Coronary artery (tissue), 2 donors: Measurements from ENCODE around the gene LACTB.
A peak's percentile ranks its signal among the peaks of the same experiment; 100 is the strongest.

Experiments used
- DNase-seq: peaks from one replicate; pipeline ENCODE4 v3.0.0-alpha.2; 2017; ENCODE audit warnings: low spot score
- H3K27ac ChIP-seq, 2 donors: fragments of 200-600 bp; sonication (generic); one replicate each; pipeline ENCODE4 v1.5.1; 2016 to 2019
- H3K4me3 ChIP-seq: fragments of 200-600 bp; sonication (generic); 2 replicates; pipeline ENCODE4 v1.5.1; 2016; ENCODE audit warnings: mild to moderate bottlenecking, moderate library complexity
- TF ChIP-seq, protein P1 (sequence below): fragments of 200-600 bp; sonication (generic); IDR thresholded peaks from one replicate; pipeline ENCODE4 v1.5.1; 2019; ENCODE audit warnings: antibody characterized with exemption

LACTB gene

GRCh38 chr15:63157891-63158431, 36.3 kb downstream of the LACTB start:
- H3K27ac ChIP-seq = peak overlapping the region; percentile 90 to 98
- TF ChIP-seq, protein P1, sequence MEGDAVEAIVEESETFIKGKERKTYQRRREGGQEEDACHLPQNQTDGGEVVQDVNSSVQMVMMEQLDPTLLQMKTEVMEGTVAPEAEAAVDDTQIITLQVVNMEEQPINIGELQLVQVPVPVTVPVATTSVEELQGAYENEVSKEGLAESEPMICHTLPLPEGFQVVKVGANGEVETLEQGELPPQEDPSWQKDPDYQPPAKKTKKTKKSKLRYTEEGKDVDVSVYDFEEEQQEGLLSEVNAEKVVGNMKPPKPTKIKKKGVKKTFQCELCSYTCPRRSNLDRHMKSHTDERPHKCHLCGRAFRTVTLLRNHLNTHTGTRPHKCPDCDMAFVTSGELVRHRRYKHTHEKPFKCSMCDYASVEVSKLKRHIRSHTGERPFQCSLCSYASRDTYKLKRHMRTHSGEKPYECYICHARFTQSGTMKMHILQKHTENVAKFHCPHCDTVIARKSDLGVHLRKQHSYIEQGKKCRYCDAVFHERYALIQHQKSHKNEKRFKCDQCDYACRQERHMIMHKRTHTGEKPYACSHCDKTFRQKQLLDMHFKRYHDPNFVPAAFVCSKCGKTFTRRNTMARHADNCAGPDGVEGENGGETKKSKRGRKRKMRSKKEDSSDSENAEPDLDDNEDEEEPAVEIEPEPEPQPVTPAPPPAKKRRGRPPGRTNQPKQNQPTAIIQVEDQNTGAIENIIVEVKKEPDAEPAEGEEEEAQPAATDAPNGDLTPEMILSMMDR = no peak
- no peak for DNase-seq
- H3K4me3 ChIP-seq = peak overlapping the region; percentile 95

DNA sequence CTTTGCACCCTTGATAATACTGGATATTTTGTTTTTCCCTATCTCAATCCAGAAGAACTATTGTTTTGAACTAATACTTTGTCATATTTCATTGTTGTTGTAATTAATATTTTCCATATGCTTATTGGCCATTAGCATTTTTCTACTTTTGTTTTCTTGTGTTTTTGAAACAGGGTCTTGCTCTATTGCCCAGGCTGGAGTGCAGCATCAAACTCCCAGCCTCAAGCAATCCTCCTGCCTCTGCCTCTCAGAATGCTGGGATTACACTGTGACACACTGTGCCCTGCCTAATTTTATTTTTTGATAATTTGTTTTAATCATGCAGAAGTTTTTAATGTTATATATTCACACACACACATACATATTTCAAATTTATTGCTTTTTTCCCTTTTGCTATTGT, 39.0 kb downstream of the LACTB start:
- no peak overlapping the region for H3K27ac ChIP-seq
- DNase-seq = no peak
- TF ChIP-seq, protein P1 = no peak
- no peak overlapping the region for H3K4me3 ChIP-seq

DNA sequence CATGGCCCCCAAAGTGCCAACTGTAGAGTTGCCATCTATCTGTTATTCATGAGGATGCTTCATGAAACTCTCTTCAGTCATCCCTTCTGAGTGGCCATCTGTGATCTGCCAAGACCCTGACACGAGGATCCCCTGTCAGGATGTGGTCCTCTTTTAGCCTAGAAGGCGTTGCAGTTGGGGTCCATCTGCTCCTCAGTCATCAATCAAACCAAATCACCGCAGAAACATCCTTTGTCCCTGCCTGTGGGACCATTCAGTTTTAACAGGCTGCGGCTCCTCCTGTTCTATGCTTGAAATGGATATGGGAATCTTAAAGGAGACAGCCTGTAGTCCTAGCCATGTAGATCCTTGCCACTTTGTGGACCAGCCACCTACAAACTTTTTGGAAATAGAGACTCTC, 41.6 kb downstream of the LACTB start:
- DNase-seq = no peak
- TF ChIP-seq, protein P1 = no peak
- Histone ChIP-seq H3K27ac (no peak overlapping the region), H3K4me3 (no peak overlapping the region)

DNA sequence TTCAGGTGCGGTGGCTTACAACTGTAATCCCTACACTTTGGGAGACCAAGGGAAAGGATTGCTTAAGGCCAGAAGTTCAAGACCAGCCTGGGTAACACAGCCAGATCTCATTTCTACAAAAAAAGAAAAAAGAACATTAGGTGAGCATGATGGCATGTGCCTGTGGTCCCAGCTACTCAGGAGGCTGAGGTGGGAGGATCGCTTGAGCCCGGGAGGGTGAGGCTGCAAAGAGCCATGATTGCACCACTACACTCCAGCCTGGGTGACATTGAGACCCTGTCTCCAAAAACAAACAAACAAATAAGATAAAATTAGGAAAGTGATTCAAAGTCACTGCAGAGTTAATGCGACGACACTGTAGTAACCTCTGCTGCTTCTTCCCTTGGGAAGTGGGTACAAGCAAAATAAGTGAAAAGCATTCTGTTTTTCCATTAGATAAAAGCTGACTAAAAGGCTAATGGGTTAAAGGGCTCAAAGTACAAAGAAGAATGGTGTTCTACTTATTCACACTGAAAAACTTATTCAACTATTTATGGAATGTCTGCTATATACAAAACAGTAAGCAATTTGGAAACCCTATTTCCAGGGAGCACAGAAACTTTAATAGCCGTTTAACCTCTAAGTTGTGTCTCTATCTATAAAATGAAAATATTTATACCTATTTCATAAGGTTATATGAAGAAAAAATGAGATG, 43.7 kb downstream of the LACTB start:
- TF ChIP-seq, protein P1 = no peak
- no peak for DNase-seq
- no peak overlapping the region for H3K27ac ChIP-seq

GRCh38 chr15:63166219-63166618, 44.6 kb downstream of the LACTB start:
- no peak for DNase-seq
- no peak overlapping the region for H3K4me3 ChIP-seq
- H3K27ac ChIP-seq = no peak overlapping the region
- TF ChIP-seq, protein P1 = no peak

More for the DNA sequence above, 43.7 kb downstream of the LACTB start:
- H3K4me3 ChIP-seq = no peak overlapping the region

GRCh38 chr15:63169788-63170187, 48.1 kb downstream of the LACTB start:
- no peak for DNase-seq
- TF ChIP-seq, protein P1 = no peak
- no peak overlapping the region for H3K4me3 ChIP-seq
- no peak overlapping the region for H3K27ac ChIP-seq

DNA sequence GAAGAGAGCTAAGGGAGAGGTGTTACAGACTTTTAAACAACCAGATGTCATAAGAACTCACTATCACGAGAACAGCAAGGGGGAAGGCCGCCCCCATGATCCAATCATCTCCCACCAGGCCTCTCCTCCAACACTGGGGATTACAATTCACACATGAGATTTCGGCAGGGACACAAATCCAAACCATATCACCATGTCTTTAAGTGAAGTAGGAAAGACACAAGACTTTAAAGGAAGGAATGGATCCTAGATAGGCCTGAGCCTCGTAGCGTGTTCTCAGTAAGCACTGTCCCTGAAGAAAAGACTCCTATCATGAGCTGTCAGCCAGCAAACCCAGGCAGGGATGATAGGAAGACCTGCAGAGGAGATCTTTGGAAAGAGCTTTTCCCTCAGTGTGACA, 50.7 kb downstream of the LACTB start:
- DNase-seq = no peak
- TF ChIP-seq, protein P1 = no peak
- Histone ChIP-seq H3K4me3 (no peak overlapping the region), H3K27ac (no peak overlapping the region)
